Left cardiac atrium (tissue), 4 donors: ENCODE measurements around the gene MXD3. TPM values are rescaled to one million over a fixed set of nuclear protein-coding genes. Genes with fewer than 3 reads are reported as not detected.
"Not testable (repeated sequence)": the region's sequence is repeated elsewhere in the genome, so short reads cannot be mapped to it uniquely, and the experiment has no call there.

Experiments
- ATAC-seq, 2 donors: fragments of 200-7000 bp; cut with Tn5 transposase; one replicate each; pipeline ENCODE4 v1.9.1; 2020; ENCODE audit warnings: mild to moderate bottlenecking in 2 of 2, moderate library complexity in 2 of 2
- DNase-seq: peaks from one replicate; pipeline ENCODE4 v3.0.0-alpha.2; 2020
- intact Hi-C, 2 donors: fragments of 100-400 bp; cut with DNase I; formaldehyde crosslinking; loops; one replicate each; pipeline versions ENCODE4 v1.14.1 to v1.15.1; 2022 to 2023
- total RNA-seq, 2 donors: library from RNA; stranded (reverse); fragmentation: NEBNext Ultra II Directional; extraction: Animal tissue kit (Norgen Biotek cat#: 25700); gene quantifications; one replicate each; pipeline ENCODE4 v1.2.1, GENCODE V29; 2021
- donor health status: DM: no; HTN: yes; CAD: no.
- donor health status: DM: no; HTN: yes; CAD: no; lungs with severe emphysema.
- donor health status: DM: yes; HTN: yes; CAD: no.
- donor health status: Dilated cardiomyopathy.

MXD3 gene
- total RNA-seq, 2 donors from 2014 or later, result 2.8 to 3.4 TPM

DNA sequence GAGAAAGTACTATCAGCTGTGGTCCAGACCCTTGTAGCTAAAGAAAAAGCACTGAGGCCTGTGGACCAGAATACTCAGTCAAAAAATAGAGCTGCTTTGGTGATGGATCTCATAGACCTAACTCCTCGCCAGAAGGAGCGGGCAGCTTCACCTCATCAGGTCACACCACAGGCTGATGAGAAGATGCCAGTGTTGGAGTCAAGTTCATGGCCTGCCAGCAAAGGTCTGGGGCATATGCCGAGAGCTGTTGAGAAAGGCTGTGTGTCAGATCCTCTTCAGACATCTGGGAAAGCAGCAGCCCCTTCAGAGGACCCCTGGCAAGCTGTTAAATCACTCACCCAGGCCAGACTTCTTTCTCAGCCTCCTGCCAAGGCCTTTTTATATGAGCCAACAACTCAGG, 17.1 kb downstream of the MXD3 start:
- peak; percentile 17 to 20 for ATAC-seq
- DNase-seq, result no peak
- intact Hi-C loops, result loop anchor here in 1 of 2 donors (10.0 kb wide), 1 partner anchor 180 kb away; no protein-coding TSS in a partner anchor

DNA sequence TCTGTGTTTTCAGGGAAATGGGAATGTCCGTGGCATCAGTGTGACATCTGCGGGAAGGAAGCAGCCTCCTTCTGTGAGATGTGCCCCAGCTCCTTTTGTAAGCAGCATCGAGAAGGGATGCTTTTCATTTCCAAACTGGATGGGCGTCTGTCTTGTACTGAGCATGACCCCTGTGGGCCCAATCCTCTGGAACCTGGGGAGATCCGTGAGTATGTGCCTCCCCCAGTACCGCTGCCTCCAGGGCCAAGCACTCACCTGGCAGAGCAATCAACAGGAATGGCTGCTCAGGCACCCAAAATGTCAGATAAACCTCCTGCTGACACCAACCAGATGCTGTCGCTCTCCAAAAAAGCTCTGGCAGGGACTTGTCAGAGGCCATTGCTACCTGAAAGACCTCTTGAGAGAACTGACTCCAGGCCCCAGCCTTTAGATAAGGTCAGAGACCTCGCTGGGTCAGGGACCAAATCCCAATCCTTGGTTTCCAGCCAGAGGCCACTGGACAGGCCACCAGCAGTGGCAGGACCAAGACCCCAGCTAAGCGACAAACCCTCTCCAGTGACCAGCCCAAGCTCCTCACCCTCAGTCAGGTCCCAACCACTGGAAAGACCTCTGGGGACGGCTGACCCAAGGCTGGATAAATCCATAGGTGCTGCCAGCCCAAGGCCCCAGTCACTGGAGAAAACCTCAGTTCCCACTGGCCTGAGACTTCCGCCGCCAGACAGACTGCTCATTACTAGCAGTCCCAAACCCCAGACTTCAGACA, 17.7 kb downstream of the MXD3 start:
- ATAC-seq, result no peak
- no peak for DNase-seq
- intact Hi-C loops, result loop anchor here in 1 of 2 donors (10.0 kb wide), 1 partner anchor 179 kb away; no protein-coding TSS in a partner anchor

DNA sequence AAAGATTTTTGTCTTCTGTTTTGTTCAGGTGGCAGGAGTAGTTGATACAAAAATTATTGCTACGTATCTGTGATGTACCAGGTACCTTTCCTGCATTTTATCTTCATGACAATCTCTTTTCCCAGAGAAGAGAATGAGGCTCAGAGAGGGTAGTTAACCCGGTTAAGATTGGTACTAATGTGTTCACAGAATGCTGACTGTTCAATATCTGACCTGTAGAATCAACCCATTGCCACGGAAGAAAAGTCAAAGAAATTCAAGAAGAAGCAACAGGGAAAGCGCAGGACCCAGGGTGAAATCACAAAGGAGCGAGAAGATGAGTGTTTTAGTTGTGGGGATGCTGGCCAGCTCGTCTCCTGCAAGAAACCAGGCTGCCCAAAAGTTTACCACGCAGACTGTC, 20.0 kb downstream of the MXD3 start:
- intact Hi-C loops, result loop anchor here in 1 of 2 donors (10.0 kb wide), 1 partner anchor 177 kb away; no protein-coding TSS in a partner anchor
- no peak for ATAC-seq
- no peak for DNase-seq

DNA sequence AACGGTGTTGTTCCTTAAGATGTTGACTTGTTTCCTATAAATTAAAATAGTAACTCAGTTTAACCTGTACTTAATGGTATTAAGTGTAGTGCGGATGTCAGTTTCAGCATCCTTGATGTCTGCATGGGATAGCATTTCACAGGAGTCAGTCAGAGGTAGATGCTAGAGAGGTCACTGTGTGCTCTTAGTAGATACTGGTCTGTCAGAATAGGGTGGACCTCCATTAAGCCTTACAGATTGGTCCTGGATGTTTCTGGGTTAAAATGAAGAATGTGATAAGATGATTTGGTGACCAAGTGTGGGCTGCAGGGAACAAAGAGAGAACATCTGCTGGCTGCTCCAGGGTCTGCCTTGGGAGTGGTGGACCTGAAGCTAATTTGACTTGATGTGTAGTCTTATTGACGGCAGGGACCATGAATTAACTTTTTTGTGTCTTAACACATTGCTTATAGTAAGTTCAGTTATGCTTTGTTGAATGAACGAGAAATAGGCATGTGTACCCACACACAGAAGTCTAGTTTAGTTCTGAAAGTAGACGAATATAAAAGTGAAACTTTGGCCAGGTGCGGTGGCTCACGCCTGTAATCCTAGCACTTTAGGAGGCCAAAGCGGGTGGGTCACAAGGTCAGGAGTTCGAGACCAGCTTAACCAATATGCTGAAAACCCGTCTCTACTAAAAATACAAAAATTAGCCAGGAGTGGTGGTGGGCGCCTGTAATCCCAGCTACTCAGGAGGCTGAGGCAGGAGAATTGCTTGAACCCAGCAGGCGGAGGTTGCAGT, 20.7 kb downstream of the MXD3 start:
- no peak for DNase-seq
- ATAC-seq, result no peak
- intact Hi-C loops, result loop anchor here in 1 of 2 donors (10.0 kb wide), 1 partner anchor 176 kb away; no protein-coding TSS in a partner anchor

DNA sequence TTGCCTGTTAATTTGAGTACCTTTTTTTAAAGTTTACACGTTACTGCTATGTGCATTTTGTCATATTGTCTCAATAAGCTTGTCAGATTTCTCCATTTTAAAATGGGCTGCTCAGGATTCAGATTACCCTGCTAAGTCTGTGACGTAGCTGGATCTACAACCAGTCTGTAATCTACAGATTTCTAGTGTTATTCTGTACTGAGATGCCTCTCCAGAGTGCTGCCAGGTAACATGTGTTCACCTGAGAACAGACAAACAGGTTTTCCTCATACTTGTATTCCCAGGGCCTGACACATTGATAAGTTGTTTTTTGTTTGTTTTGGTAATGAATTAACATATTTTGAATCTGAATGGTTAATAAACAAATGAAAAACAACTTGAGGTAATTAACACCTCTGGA, 23.5 kb downstream of the MXD3 start:
- no peak for ATAC-seq
- intact Hi-C loops, result no loop called here

DNA sequence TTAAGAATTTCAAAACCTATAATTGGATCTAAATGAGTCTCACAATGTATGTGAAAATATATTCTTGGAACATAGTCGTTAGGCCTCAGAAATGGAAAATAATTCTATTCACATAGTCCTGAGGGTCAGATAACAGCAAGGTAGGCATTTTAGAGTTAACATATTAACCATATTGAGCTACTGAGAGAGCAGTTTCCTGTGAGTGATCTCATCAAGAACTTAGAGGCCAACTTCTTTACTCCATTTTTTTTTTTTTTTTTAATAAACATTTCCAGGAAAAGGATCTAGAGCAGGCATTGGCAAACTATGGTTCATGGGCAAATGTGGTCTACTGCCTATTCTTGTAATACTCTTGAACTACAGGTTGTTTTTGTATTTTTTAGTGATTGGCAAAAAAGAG, 34.8 kb downstream of the MXD3 start:
- ATAC-seq (no peak), DNase-seq (no peak)
- intact Hi-C loops, result no loop called here

More for the DNA sequence above, 23.5 kb downstream of the MXD3 start:
- DNase-seq, result no peak

DNA sequence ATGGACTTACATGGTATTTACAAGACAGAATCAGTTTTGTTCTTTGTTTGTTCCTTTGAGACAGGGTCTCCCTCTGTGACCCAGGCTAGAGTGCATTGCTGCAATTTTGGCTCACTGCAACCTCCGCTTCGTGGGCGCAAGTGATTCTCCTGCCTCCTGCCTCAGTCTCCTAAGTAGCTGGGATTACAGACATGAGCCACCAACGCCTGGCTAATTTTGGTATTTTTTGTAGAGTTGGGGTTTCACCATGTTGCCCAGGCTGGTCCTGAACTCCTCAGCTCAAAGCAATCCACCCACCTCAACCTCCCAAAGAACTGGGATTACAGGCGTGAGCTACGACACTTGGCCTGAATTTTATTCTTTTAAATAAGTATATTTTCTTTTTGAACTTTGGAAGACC, 35.8 kb downstream of the MXD3 start:
- DNase-seq, result no peak
- intact Hi-C loops, result no loop called here
- no peak for ATAC-seq

DNA sequence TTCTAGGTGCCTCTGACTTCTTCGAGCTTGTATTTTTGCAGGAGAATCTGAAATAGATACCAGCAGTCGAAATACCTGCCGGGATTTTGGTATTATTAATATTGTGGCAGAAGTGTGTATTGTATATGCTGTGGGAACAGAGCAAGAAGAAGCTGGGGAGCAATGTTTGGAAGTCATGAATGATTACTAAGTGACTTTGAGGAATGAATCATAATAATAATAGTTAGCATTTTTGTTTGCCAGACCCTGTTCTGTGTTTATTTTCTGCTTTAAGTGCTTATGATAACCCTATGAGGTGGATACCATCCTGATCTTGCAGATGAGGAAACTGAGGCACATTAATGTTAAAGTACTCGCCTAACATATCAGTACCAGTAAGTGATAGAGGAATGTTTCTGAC, 40.6 kb downstream of the MXD3 start:
- ATAC-seq (no peak), DNase-seq (no peak)
- intact Hi-C loops, result no loop called here

DNA sequence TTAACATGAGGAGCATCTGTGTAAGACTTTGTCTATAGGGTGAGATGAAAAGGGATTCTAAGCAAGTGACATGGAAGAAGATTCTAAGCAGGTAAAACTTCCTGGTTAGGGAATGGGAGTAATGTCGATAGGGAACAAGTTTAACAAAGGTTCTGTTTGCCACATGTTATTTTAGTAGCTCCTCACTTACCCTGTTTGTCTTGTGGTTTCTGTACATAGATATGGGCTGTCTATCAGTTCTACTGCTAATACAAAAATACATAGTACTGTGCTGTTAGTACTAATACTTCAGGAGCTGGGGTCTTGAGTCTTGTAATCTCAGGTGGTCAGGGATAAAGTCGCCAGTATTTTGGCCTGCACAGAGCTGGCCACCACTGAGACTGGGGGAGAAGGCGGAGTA, 41.0 kb downstream of the MXD3 start:
- intact Hi-C loops, result no loop called here
- ATAC-seq (no peak), DNase-seq (no peak)

DNA sequence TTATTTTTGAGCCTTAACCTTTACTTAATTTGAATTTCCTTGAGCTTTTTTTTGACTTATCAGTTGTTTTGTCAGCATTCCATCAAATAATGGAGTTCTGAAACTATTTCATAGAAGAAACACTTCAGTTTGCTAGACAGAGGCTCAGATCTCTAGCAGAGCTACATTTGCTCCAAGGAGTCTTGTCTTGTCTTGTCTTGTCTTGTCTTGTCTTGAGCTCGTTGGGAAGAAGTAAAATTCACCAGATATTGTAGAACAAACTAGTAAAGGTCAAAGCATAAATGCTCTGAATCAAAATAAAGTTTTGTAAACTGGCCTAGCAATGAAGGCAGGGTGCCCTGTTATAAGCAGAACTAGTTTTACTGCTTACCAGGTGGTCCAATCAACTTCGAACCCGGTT, 41.7 kb downstream of the MXD3 start:
- intact Hi-C loops, result no loop called here
- DNase-seq (no peak), ATAC-seq (no peak)

DNA sequence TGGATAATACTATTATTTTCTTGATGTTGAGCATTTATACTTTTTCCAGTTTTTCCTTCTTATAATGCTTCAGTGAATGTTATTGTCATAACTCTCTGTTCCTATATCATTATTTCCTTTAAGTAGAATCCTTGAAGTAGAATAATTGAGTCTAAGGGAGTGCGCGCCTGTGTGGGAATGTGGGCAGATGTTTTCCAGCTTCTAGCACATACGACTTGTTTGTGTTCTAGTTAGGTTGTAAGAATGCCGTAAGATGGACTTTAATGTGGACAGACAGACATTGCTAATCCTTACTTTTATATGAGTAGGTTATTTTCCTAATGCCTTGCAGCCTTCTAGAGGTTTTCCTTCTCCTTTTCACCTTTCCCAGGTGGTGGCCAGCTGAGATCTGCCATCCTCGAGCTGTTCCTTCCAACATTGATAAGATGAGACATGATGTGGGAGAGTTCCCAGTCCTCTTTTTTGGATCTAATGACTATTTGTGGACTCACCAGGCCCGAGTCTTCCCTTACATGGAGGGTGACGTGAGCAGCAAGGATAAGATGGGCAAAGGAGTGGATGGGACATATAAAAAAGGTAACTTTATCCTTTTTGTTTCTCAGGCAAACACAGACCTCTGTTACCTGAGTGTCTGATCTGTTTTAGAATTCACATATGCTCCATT, 42.3 kb downstream of the MXD3 start:
- ATAC-seq, result no peak
- intact Hi-C loops, result no loop called here
- no peak for DNase-seq

DNA sequence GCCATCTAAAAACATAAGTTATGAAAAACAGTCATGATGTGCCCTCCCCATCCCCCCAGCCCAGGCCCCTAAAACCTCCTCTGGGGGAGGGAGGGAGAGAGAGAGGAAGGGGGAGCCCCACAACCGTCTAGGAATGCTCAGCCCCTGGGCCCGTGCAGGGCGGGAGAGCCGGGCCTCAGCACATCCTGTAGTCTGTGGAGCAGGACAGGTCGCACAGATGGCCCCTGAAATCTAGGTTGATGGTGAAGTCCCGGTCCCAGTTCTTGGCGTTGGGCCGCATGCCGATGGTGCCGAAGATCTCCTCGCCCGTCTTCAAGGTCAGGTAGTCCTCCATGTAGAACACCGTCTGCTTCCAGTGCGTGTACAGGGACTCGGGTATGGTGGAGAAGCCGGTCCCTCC, 46.3 kb downstream of the MXD3 start:
- ATAC-seq (no peak), DNase-seq (no peak)
- intact Hi-C loops, result no loop called here

DNA sequence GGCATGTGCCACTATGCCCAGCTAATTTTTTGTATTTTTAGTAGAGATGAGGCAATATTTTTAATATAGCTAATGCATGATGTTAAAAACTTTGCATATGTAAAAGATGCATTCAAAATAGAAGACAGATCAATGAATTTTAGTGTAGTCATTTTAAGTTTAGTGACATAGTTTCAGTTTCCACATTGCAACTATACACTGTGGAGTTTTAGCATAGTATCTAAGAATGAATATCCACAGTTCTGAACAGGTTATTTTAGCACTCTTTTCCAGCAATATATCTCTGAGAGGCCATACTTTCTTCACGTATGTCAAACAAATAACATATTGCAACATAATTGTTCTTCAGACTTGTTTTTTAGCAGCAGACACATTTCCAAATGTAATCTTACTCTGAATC, 47.5 kb downstream of the MXD3 start:
- intact Hi-C loops, result no loop called here
- DNase-seq (no peak), ATAC-seq (no peak)

DNA sequence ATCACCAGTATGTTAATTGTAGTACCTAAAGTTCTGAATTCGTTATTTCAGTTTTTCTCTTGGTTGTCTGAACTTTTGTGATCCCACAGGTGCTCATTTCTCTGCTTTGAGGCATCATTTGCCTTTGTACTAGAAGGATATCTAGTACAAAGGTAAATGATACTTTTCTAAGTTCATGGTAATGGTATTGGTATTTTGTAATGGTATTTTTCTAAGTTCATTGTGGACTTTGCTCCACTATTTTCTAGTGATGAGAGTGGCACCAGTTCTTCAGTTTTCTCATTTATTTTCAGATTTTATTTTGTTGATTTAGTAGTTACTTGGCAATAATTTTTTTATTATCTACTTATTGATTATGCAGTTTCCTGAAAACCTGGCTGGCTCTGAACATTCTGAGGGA, 50.2 kb downstream of the MXD3 start:
- DNase-seq, result no peak
- intact Hi-C loops, result no loop called here

DNA sequence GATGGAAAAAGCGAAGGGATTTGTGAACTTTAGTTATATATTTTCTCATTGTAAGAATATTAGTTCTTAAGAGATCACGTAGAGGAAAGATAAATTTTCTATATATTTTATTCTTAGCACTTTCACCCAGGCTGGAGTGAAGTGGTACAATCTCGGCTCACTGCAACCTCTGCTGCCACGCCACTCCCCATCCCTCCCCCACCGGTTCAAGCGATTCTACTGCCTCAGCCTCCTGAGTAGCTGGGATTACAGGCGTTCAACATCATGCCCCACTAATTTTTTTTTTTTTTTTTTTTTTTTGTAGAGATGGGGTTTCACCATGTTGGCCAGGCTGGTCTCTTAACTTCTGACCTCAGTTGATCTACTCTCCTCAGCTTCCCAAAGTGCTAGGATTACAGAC, 50.7 kb downstream of the MXD3 start:
- no peak for DNase-seq
- ATAC-seq, result no peak
- intact Hi-C loops, result no loop called here

More for the DNA sequence above, 50.2 kb downstream of the MXD3 start:
- no peak for ATAC-seq

DNA sequence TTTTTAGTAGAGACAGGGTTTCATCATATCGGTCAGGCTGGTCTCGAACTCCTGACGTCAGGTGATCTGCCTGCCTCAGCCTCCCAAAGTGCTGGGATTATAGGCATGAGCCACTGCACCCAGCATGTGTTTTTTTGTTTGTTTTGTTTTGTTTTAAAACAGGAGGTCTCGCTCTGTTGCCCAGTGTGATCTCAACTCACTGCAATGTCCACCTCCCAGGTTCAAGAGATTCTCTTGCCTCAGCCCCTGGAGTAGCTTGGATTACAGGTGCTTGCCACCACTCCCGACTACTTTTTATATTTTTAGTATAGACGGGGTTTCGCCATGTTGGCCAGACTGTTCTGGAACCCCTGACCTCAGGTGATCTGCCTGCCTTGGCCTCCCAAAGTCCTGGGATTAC, 53.0 kb downstream of the MXD3 start:
- intact Hi-C loops, DNase-seq, ATAC-seq: not testable (repeated sequence)
